BLaER1 (cell line): ENCODE results near the gene NDUFV1.

Experiments used
- H3K27ac ChIP-seq: shearing (Covaris generic); formaldehyde crosslinking; 2 replicates; pipeline ENCODE4 v1.8.1; 2022
- H3K27me3 ChIP-seq: shearing (Covaris generic); formaldehyde crosslinking; 2 replicates; pipeline ENCODE4 v1.8.1; 2022
- H3K36me3 ChIP-seq: shearing (Covaris generic); formaldehyde crosslinking; 2 replicates; pipeline ENCODE4 v1.8.1; 2022
- H3K4me1 ChIP-seq: shearing (Covaris generic); formaldehyde crosslinking; 2 replicates; pipeline ENCODE4 v1.8.1; 2022
- H3K4me2 ChIP-seq: shearing (Covaris generic); formaldehyde crosslinking; 2 replicates; pipeline ENCODE4 v1.8.1; 2022
- H3K4me3 ChIP-seq: shearing (Covaris generic); formaldehyde crosslinking; 2 replicates; pipeline ENCODE4 v1.8.1; 2022
- H3K9ac ChIP-seq: shearing (Covaris generic); formaldehyde crosslinking; 2 replicates; pipeline ENCODE4 v1.8.1; 2022
- H3K9me3 ChIP-seq: shearing (Covaris generic); formaldehyde crosslinking; 2 replicates; pipeline ENCODE4 v1.8.1; 2022
- H4K20me1 ChIP-seq: shearing (Covaris generic); formaldehyde crosslinking; 2 replicates; pipeline ENCODE4 v1.8.1; 2022
- Cebpa-rat ChIP-seq: shearing (Covaris generic); IDR thresholded peaks from 2 replicates; pipeline ENCODE4 v1.8.1; 2022

NDUFV1 gene

DNA sequence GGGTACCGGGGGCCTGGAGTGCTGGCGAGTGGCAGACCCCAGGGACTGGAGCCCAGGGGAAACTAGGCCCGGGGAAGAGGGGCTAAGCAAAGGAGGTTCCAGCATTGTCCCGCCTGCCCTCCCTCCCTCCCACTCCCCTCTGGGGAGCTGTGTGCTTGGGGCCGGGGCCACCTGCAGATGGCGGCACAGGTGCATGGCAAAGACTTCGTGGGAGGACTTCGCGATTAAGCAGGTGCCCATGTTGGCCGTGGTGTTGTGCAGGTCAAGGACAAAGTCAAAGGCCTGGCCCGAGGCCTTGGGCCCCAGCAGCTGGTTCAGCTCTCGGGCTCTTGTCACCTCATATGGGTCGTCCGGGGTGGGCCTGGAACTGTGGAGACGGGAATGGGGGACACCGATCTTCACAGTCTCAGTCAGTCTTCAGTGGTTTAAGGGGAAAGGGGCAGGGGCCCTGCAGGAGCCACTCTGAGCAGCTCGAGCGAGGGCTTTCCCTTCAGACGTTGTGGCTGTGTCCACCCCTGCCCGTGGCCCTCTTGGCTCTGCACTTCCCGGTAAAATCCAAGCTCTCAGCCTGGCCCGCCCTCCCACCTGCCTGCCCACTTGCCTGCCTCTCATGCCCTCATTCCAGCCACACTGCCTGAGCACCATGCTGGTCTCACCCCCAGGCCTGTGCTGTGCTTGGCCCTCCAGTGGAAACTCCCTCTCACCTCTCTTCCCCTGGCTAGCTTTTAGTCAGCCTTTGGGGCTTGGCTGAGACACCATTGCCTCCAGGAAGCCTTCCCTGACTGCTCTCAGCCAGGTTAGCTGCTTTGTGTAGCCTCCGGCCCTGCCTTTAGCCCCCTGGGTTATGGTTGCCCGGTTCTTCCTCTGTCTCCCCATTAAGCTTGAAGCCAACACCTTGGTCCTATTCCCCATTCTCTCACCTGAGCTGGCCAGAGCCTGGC is 39.1 kb downstream of the NDUFV1 start:
- Histone ChIP-seq H3K27ac (peak overlapping the region; percentile 34; the same call in 1 of the 2 replicates), H4K20me1 (no peaks in the 10 kb centered on the region), H3K4me3 (peak overlapping the region; percentile 29; the same call in 1 of the 2 replicates), H3K9ac (peak overlapping the region; percentile 14; the same call in 1 of the 2 replicates), H3K4me2 (peak overlapping the region; percentile 93), H3K27me3 (no peaks in the 10 kb centered on the region), H3K9me3 (peaks cover 10% of the 10 kb centered on the region; the same call in 1 of the 2 replicates), H3K36me3 (no peaks in the 10 kb centered on the region), H3K4me1 (peaks cover 64% of the 10 kb centered on the region)
- no peak for TF ChIP-seq Cebpa-rat

GRCh38 chr11:67646535-67647336 is 40.0 kb downstream of the NDUFV1 start:
- Histone ChIP-seq H3K27me3 (no peaks in the 10 kb centered on the region), H3K9me3 (peaks cover 10% of the 10 kb centered on the region; the same call in 1 of the 2 replicates), H3K9ac (peak overlapping the region; percentile 38; the same call in 1 of the 2 replicates), H3K4me2 (peak overlapping the region; percentile 93), H3K4me1 (peaks cover 74% of the 10 kb centered on the region), H4K20me1 (no peaks in the 10 kb centered on the region), H3K27ac (peak overlapping the region; percentile 34; the same call in 1 of the 2 replicates), H3K4me3 (peak overlapping the region; percentile 29; the same call in 1 of the 2 replicates), H3K36me3 (no peaks in the 10 kb centered on the region)
- no peak for TF ChIP-seq Cebpa-rat

GRCh38 chr11:67647471-67647870 is 40.7 kb downstream of the NDUFV1 start:
- Histone ChIP-seq H3K4me1 (peaks cover 77% of the 10 kb centered on the region), H3K27ac (peak overlapping the region; percentile 44; the same call in 1 of the 2 replicates), H3K4me3 (no peak overlapping the region)

DNA sequence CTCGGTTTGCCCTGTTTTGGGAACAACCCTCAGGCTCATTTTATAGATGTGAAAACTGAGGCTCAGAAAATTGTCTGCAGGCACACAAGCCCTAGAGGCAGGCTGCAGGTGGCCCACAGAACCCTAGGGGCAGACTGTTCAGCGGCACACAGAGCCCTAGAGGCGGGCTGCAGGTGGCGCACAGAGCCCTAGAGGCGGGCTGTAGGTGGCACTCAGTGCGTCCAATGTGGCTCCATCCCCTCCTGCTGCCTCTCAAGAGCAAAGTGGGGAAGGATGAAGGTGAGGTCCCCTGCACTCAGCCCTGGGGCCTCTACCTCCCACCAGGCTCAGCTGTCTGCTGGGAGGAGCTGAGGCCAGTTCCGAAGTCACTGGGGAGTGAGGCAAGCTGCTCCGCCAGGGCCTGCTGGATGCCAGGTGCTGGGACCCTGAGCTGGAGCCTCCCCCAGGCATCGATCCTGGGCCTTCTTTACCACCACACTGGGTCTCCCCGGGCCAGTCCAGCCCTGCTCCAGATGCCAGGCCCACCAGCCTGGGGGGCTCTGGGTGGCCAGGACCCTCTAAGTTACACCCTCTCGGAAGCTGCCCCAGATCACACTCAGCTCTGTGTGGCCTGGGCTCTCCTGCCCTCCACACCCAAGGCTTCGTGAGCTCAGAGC is 41.5 kb downstream of the NDUFV1 start:
- H3K4me2 ChIP-seq, result peak overlapping the region; percentile 93

More at GRCh38 chr11:67647471-67647870, 40.7 kb downstream of the NDUFV1 start:
- no peak for TF ChIP-seq Cebpa-rat
- H3K27me3 ChIP-seq, result no peaks in the 10 kb centered on the region
- H3K36me3 ChIP-seq, result no peaks in the 10 kb centered on the region
- no peaks in the 10 kb centered on the region for H4K20me1 ChIP-seq
- H3K9ac ChIP-seq, result no peak overlapping the region
- H3K9me3 ChIP-seq, result peaks cover 10% of the 10 kb centered on the region; the same call in 1 of the 2 replicates
- peak overlapping the region; percentile 93 for H3K4me2 ChIP-seq

DNA sequence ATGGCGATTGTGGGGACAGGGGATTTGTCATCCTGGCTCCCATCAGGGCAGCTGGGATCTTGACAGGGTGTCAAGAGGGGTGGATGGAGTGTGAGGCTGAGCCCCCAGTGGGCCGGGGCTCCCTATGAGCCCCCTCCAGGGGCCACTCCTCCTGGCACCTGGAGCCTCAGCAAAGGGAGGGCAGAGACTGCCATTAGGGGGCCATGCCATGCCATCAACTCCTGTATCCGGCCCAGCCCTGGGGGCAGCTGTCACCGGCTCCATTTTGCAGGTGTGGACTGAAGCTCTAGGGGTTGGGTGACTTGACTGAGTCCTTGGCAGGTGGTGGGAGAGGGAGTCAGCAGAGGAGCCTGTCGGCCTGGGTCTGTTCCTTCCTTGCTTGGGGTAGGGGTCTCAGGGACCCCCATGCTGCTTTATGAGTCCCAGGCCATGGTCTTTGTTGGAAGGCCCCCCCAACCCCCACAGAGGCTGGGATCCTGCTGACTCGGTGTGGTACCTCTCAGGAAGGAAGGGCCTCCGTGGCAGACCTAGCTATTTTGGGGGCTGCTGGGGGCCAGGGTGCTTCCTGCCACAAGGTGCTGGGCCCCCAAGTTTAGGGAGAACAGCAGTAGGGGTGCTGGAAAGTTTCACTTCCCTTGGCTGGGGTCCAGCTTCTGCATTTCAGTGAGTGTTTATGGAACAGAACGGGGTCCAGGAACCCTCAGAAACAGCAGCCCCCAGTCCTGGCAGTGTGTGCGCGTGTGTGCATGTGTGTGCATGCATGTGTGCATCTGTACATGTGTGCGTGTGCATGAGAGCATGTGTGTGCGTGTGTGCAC is 42.3 kb downstream of the NDUFV1 start:
- Histone ChIP-seq H3K36me3 (no peaks in the 10 kb centered on the region), H3K27me3 (no peaks in the 10 kb centered on the region), H4K20me1 (no peaks in the 10 kb centered on the region), H3K4me3 (peak overlapping the region; percentile 7; the same call in 1 of the 2 replicates), H3K27ac (peak overlapping the region; percentile 85), H3K4me1 (peaks cover 77% of the 10 kb centered on the region), H3K9me3 (peaks cover 9% of the 10 kb centered on the region), H3K4me2 (peak overlapping the region; percentile 93), H3K9ac (peak overlapping the region; percentile 56; the same call in 1 of the 2 replicates)
- TF ChIP-seq Cebpa-rat, result no peak

More for the DNA sequence above, 41.5 kb downstream of the NDUFV1 start:
- H3K27me3 ChIP-seq, result no peaks in the 10 kb centered on the region
- TF ChIP-seq Cebpa-rat, result no peak
- H3K9ac ChIP-seq, result peak overlapping the region; percentile 56; the same call in 1 of the 2 replicates
- no peaks in the 10 kb centered on the region for H3K36me3 ChIP-seq
- H3K4me3 ChIP-seq, result no peak overlapping the region
- H3K4me1 ChIP-seq, result peaks cover 77% of the 10 kb centered on the region
- H3K9me3 ChIP-seq, result peaks cover 10% of the 10 kb centered on the region; the same call in 1 of the 2 replicates
- H3K27ac ChIP-seq, result peak overlapping the region; percentile 85
- H4K20me1 ChIP-seq, result no peaks in the 10 kb centered on the region

GRCh38 chr11:67649634-67650510 is 43.1 kb downstream of the NDUFV1 start:
- H3K27me3 ChIP-seq, result no peaks in the 10 kb centered on the region
- H3K9me3 ChIP-seq, result peaks cover 15% of the 10 kb centered on the region
- H3K36me3 ChIP-seq, result no peaks in the 10 kb centered on the region
- peak overlapping the region; percentile 82 for H3K9ac ChIP-seq
- H4K20me1 ChIP-seq, result no peaks in the 10 kb centered on the region
- TF ChIP-seq Cebpa-rat, result no peak
- peak overlapping the region; percentile 85 for H3K27ac ChIP-seq
- peak overlapping the region; percentile 68 for H3K4me3 ChIP-seq
- peak overlapping the region; percentile 93 for H3K4me2 ChIP-seq
- peaks cover 70% of the 10 kb centered on the region for H3K4me1 ChIP-seq

- peaks cover 47% of the 10 kb centered on the region for H3K4me1 ChIP-seq
- no peak for TF ChIP-seq Cebpa-rat
- H3K4me2 ChIP-seq, result peak overlapping the region; percentile 93; the same call in 1 of the 2 replicates
- no peaks in the 10 kb centered on the region for H3K36me3 ChIP-seq
- no peaks in the 10 kb centered on the region for H4K20me1 ChIP-seq
- no peak overlapping the region for H3K4me3 ChIP-seq
- H3K27ac ChIP-seq, result no peak overlapping the region
- no peaks in the 10 kb centered on the region for H3K27me3 ChIP-seq
- no peak overlapping the region for H3K9ac ChIP-seq
- peaks cover 37% of the 10 kb centered on the region for H3K9me3 ChIP-seq
These were observed 45.4 kb downstream of the NDUFV1 start for GRCh38 chr11:67651976-67652781.
